CD4-positive, CD25-positive, alpha-beta regulatory T cell (primary cell): ENCODE results near the gene TMEM168. TPM values are rescaled to one million over a fixed set of nuclear protein-coding genes. Genes with fewer than 3 reads are reported as not detected.

Experiments used
- ATAC-seq, 2 donors: fragments of 150-1000 bp; cut with Tn5 transposase; one replicate each; pipeline ENCODE4 v1.10.0; 2021; ENCODE audit warnings: low read depth in 2 of 2, moderate number of reproducible peaks in 2 of 2, moderate library complexity in 1 of 2
- DNase-seq, 3 donors: peaks; one replicate each; pipeline versions ENCODE4 v3.0.0 to v3.0.0-alpha.2; 2012 to 2022; ENCODE audit warnings: mixed read lengths in 1 of 3
- H3K27ac ChIP-seq: one replicate; pipeline ENCODE4 v1.7.0; 2013; ENCODE audit warnings: mild to moderate bottlenecking, low read length; ENCODE audit not compliant: insufficient read depth, poor library complexity, severe bottlenecking
- H3K27me3 ChIP-seq: one replicate; pipeline ENCODE4 v1.7.0; 2013; ENCODE audit warnings: low read length; ENCODE audit not compliant: control insufficient read depth, insufficient read depth
- H3K36me3 ChIP-seq: one replicate; pipeline ENCODE4 v1.7.0; 2013; ENCODE audit warnings: mild to moderate bottlenecking, low read length, moderate library complexity; ENCODE audit not compliant: control insufficient read depth, insufficient read depth
- H3K4me1 ChIP-seq: 2 replicates; pipeline ENCODE4 v1.7.0; 2013; ENCODE audit warnings: mild to moderate bottlenecking, low read length; ENCODE audit not compliant: insufficient read depth, control insufficient read depth, poor library complexity, severe bottlenecking
- H3K4me3 ChIP-seq: one replicate; pipeline ENCODE4 v1.7.0; 2013; ENCODE audit warnings: low read depth, mild to moderate bottlenecking, low read length, moderate library complexity
- H3K9me3 ChIP-seq, 2 experiments: 1 replicate in 1 of 2; 2 replicates in 1 of 2; pipeline ENCODE4 v1.7.0; 2013; ENCODE audit warnings: low read length in 2 of 2, mild to moderate bottlenecking in 1 of 2, moderate library complexity in 1 of 2; ENCODE audit not compliant: control insufficient read depth in 2 of 2
- H3K27ac Mint-ChIP-seq, 3 donors: one replicate each; pipeline ENCODE4 v1.8.0; 2020 to 2022; ENCODE audit warnings: mild to moderate bottlenecking in 3 of 3, mixed read lengths in 3 of 3, moderate library complexity in 2 of 3
- H3K27me3 Mint-ChIP-seq: one replicate; pipeline ENCODE4 v1.8.0; 2022; ENCODE audit warnings: mild to moderate bottlenecking, mixed read lengths
- H3K36me3 Mint-ChIP-seq: one replicate; pipeline ENCODE4 v1.8.0; 2020; ENCODE audit warnings: mixed read lengths
- H3K4me1 Mint-ChIP-seq, 4 donors: one replicate each; pipeline ENCODE4 v1.8.0; 2020 to 2022; ENCODE audit warnings: mixed read lengths in 4 of 4, mild to moderate bottlenecking in 1 of 4
- H3K4me3 Mint-ChIP-seq, 4 donors: one replicate each; pipeline ENCODE4 v1.8.0; 2020 to 2022; ENCODE audit warnings: mild to moderate bottlenecking in 4 of 4, mixed read lengths in 4 of 4, moderate library complexity in 3 of 4
- H3K9me3 Mint-ChIP-seq, 7 donors: one replicate each; pipeline ENCODE4 v1.8.0; 2020 to 2022; ENCODE audit warnings: mixed read lengths in 7 of 7, mild to moderate bottlenecking in 3 of 7, moderate library complexity in 2 of 7
- polyA plus RNA-seq, 4 donors: library from polyadenylated mRNA; unstranded; fragments of 300-500 nt; fragmentation: Illumina TruSeq; gene quantifications; one replicate each; pipeline ENCODE4 v1.2.3, GENCODE V29; 2021
- total RNA-seq: library from RNA; stranded (reverse); gene quantifications from one replicate; pipeline ENCODE4 v1.2.3, GENCODE V29; 2022

The TMEM168 gene
- total and polyA plus RNA-seq, 5 donors from 2014 or later: 4.0 to 13.1 (median 8.0) TPM

GRCh38 chr7:112791465-112792168, 1.4 kb upstream of the TMEM168 start:
- Histone ChIP-seq H3K27me3 (no peaks in the 10 kb centered on the region), H3K36me3 (no peaks in the 10 kb centered on the region), H3K4me1 (peaks cover 23% of the 10 kb centered on the region), H3K9me3 (no peaks in the 10 kb centered on the region), H3K27ac (no peak overlapping the region), H3K4me3 (no peak overlapping the region)
- DNase-seq: no peak
- ATAC-seq: no peak
- Mint-ChIP-seq H3K36me3 (peaks cover 10% of the 10 kb centered on the region), H3K27ac (peak overlapping the region in 1 of 3 donors; percentile 66), H3K4me1 (peaks cover 20 to 35% (median 31%) of the 10 kb centered on the region in 4 donors), H3K27me3 (no peaks in the 10 kb centered on the region), H3K4me3 (peak overlapping the region; percentile 86 to 93 (median 91)), H3K9me3 (no peaks in the 10 kb centered on the region)

DNA sequence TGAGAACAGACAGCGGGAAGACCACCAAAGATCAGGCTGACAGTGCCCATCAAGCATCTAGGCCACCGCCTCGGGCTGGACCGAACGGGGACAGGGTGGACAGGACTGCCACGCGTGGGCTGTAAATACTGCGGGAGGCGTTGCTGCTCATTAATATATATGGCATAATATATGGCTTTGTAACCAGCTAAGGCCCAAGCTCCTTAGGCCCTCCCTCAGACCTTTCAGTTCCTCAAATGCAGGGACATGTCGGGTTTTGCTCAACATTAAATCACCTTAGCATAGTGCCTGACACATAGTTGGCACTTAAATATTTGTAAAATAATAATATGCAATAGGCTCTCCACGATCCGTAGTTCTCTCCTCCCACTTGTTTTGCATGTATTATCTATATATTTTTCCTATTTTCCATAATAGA, 402 bp upstream of the TMEM168 start:
- Histone ChIP-seq H3K4me3 (peak overlapping the region; percentile 69), H3K27me3 (no peaks in the 10 kb centered on the region), H3K9me3 (no peaks in the 10 kb centered on the region), H3K27ac (peak overlapping the region; percentile 79), H3K4me1 (peaks cover 23% of the 10 kb centered on the region), H3K36me3 (no peaks in the 10 kb centered on the region)
- H3K36me3 Mint-ChIP-seq: peaks cover 11% of the 10 kb centered on the region
- H3K27ac Mint-ChIP-seq: peak overlapping the region; percentile 17 to 90 (median 81)
- peaks cover 20 to 44% (median 38%) of the 10 kb centered on the region in 4 donors for H3K4me1 Mint-ChIP-seq
- no peaks in the 10 kb centered on the region for H3K27me3 Mint-ChIP-seq
- H3K4me3 Mint-ChIP-seq: peak overlapping the region; percentile 90 to 93 (median 91)
- DNase-seq: no peak
- ATAC-seq: peak; percentile 5 to 16
- no peaks in the 10 kb centered on the region for H3K9me3 Mint-ChIP-seq

GRCh38 chr7:112789453-112789816, 758 bp downstream of the TMEM168 start:
- peaks cover 14% of the 10 kb centered on the region for H3K36me3 Mint-ChIP-seq
- H3K9me3 ChIP-seq: no peaks in the 10 kb centered on the region
- H3K9me3 Mint-ChIP-seq: no peaks in the 10 kb centered on the region
- peaks cover 20 to 51% (median 41%) of the 10 kb centered on the region in 4 donors for H3K4me1 Mint-ChIP-seq
- peaks cover 1% of the 10 kb centered on the region for H3K36me3 ChIP-seq
- H3K4me1 ChIP-seq: peaks cover 23% of the 10 kb centered on the region
- DNase-seq (no peak), ATAC-seq (no peak)
- no peaks in the 10 kb centered on the region for H3K27me3 Mint-ChIP-seq
- H3K27ac ChIP-seq: peak overlapping the region; percentile 79
- H3K27me3 ChIP-seq: no peaks in the 10 kb centered on the region
- H3K4me3 Mint-ChIP-seq: peak overlapping the region; percentile 90 to 93 (median 91)
- H3K27ac Mint-ChIP-seq: peak overlapping the region; percentile 17 to 90 (median 81)
- peak overlapping the region; percentile 95 for H3K4me3 ChIP-seq

GRCh38 chr7:112788778-112789343, 1.3 kb downstream of the TMEM168 start:
- Mint-ChIP-seq H3K36me3 (peaks cover 19% of the 10 kb centered on the region), H3K4me1 (peaks cover 22 to 56% (median 46%) of the 10 kb centered on the region in 4 donors), H3K4me3 (peak overlapping the region; percentile 90 to 93 (median 91)), H3K27ac (peak overlapping the region; percentile 33 to 81 (median 70)), H3K27me3 (no peaks in the 10 kb centered on the region), H3K9me3 (no peaks in the 10 kb centered on the region)
- no peak for DNase-seq
- Histone ChIP-seq H3K9me3 (no peaks in the 10 kb centered on the region), H3K4me1 (peaks cover 23% of the 10 kb centered on the region), H3K4me3 (peak overlapping the region; percentile 95), H3K27me3 (no peaks in the 10 kb centered on the region), H3K36me3 (peaks cover 7% of the 10 kb centered on the region), H3K27ac (no peak overlapping the region)
- ATAC-seq: no peak

- no peaks in the 10 kb centered on the region for H3K27me3 Mint-ChIP-seq
Measured at GRCh38 chr7:112784603-112785002, 5.6 kb downstream of the TMEM168 start.

DNA sequence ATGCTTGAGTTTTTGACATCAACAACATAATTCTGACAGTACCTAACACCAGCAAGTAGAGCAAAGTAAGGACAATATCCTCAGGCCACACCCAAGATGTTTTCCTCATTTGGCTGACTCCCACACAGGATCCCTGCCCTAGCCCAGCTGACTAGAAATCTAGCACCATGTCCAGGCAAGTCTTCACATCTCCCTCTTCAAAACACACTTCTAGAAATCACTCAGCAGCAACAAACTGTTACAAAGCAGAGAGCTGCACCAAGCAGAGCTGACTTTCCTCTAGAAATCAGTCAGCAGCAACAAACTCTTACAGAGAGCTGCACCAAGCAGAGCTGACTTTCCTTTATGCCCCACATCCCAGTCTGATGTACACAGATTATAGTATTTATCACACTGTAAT, 7.7 kb downstream of the TMEM168 start:
- DNase-seq (peak in 1 of 3 donors; percentile 36), ATAC-seq (no peak)
- Histone ChIP-seq H3K9me3 (no peaks in the 10 kb centered on the region), H3K4me1 (no peaks in the 10 kb centered on the region), H3K36me3 (peaks cover 33% of the 10 kb centered on the region), H3K4me3 (no peak overlapping the region), H3K27me3 (no peaks in the 10 kb centered on the region), H3K27ac (no peak overlapping the region)
- peak overlapping the region in 2 of 3 donors; percentile 8 to 12 for H3K27ac Mint-ChIP-seq
- no peaks in the 10 kb centered on the region for H3K27me3 Mint-ChIP-seq
- H3K36me3 Mint-ChIP-seq: peaks cover 56% of the 10 kb centered on the region
- H3K9me3 Mint-ChIP-seq: no peaks in the 10 kb centered on the region
- no peak overlapping the region for H3K4me3 Mint-ChIP-seq
- H3K4me1 Mint-ChIP-seq: peaks cover 24 to 56% (median 40%) of the 10 kb centered on the region in 4 donors

More at GRCh38 chr7:112784603-112785002, 5.6 kb downstream of the TMEM168 start:
- Histone ChIP-seq H3K4me1 (peaks cover 16% of the 10 kb centered on the region), H3K27ac (no peak overlapping the region), H3K9me3 (no peaks in the 10 kb centered on the region), H3K27me3 (no peaks in the 10 kb centered on the region), H3K36me3 (peaks cover 21% of the 10 kb centered on the region), H3K4me3 (no peak overlapping the region)
- H3K9me3 Mint-ChIP-seq: no peaks in the 10 kb centered on the region
- H3K4me1 Mint-ChIP-seq: peaks cover 42 to 72% (median 57%) of the 10 kb centered on the region in 4 donors
- ATAC-seq: no peak
- H3K27ac Mint-ChIP-seq: no peak overlapping the region
- H3K36me3 Mint-ChIP-seq: peaks cover 46% of the 10 kb centered on the region
- no peak for DNase-seq
- no peak overlapping the region for H3K4me3 Mint-ChIP-seq

GRCh38 chr7:112781558-112781957, 8.6 kb downstream of the TMEM168 start:
- Mint-ChIP-seq H3K36me3 (peaks cover 54% of the 10 kb centered on the region), H3K4me1 (peaks cover 24 to 57% (median 38%) of the 10 kb centered on the region in 4 donors)

More at GRCh38 chr7:112781558-112781957, 8.6 kb downstream of the TMEM168 start:
- no peaks in the 10 kb centered on the region for H3K4me1 ChIP-seq
- Mint-ChIP-seq H3K9me3 (no peaks in the 10 kb centered on the region), H3K4me3 (no peak overlapping the region), H3K27ac (no peak overlapping the region), H3K27me3 (no peaks in the 10 kb centered on the region)
- H3K36me3 ChIP-seq: peaks cover 33% of the 10 kb centered on the region
- H3K27me3 ChIP-seq: no peaks in the 10 kb centered on the region
- DNase-seq: no peak
- no peak overlapping the region for H3K4me3 ChIP-seq
- no peak for ATAC-seq
- H3K27ac ChIP-seq: no peak overlapping the region
- H3K9me3 ChIP-seq: no peaks in the 10 kb centered on the region
